NOMO-1 (cell line): Measurements from ENCODE around the gene ERC2.
A peak's percentile ranks its signal among the peaks of the same experiment; 100 is the strongest.

Source experiments
- DNase-seq, 2 experiments: peaks; one replicate each; lab custom pipeline; 2025; ENCODE audit not compliant: unreplicated experiment in 2 of 2; lab: John Stamatoyannopoulos, UW

Gene ERC2

GRCh38 chr3:55611121-55611520, 857.1 kb downstream of the ERC2 start:
- DNase-seq: no peak

- no peak for DNase-seq
Observed at GRCh38 chr3:55609230-55609827, 858.9 kb downstream of the ERC2 start.

GRCh38 chr3:55608301-55608937, 859.8 kb downstream of the ERC2 start:
- DNase-seq: no peak

GRCh38 chr3:55607844-55608243, 860.4 kb downstream of the ERC2 start:
- no peak for DNase-seq

- DNase-seq: no peak
Observed at GRCh38 chr3:55607175-55607574, 861.1 kb downstream of the ERC2 start.

- DNase-seq: no peak
Observed at GRCh38 chr3:55605443-55606236, 862.6 kb downstream of the ERC2 start.

GRCh38 chr3:55604846-55605245, 863.4 kb downstream of the ERC2 start:
- no peak for DNase-seq

GRCh38 chr3:55604402-55604801, 863.9 kb downstream of the ERC2 start:
- peak in 1 of 2 experiments; percentile 14 for DNase-seq

GRCh38 chr3:55601366-55602080, 866.7 kb downstream of the ERC2 start:
- no peak for DNase-seq

GRCh38 chr3:55598224-55598623, 870.0 kb downstream of the ERC2 start:
- no peak for DNase-seq

GRCh38 chr3:55597641-55598040, 870.6 kb downstream of the ERC2 start:
- DNase-seq: no peak

GRCh38 chr3:55596212-55596611, 872.1 kb downstream of the ERC2 start:
- DNase-seq: no peak

- DNase-seq: no peak
Observed at GRCh38 chr3:55595420-55595819, 872.8 kb downstream of the ERC2 start.

- no peak for DNase-seq
Observed at GRCh38 chr3:55592572-55592971, 875.7 kb downstream of the ERC2 start.

GRCh38 chr3:55591888-55592287, 876.4 kb downstream of the ERC2 start:
- no peak for DNase-seq

GRCh38 chr3:55588146-55588765, 880.0 kb downstream of the ERC2 start:
- DNase-seq: no peak

- no peak for DNase-seq
Observed at GRCh38 chr3:55585856-55586255, 882.4 kb downstream of the ERC2 start.

GRCh38 chr3:55584716-55585368, 883.4 kb downstream of the ERC2 start:
- no peak for DNase-seq

- no peak for DNase-seq
Observed at GRCh38 chr3:55584030-55584429, 884.2 kb downstream of the ERC2 start.

- DNase-seq: no peak
Observed at GRCh38 chr3:55583475-55583874, 884.8 kb downstream of the ERC2 start.
